Caco-2 (cell line): ENCODE data around the gene ASF1B. TPM values are rescaled to one million over a fixed set of nuclear protein-coding genes. Genes with fewer than 3 reads are reported as not detected.

Experiments
- BruUV-seq: library from RNA; stranded (reverse); fragments of 400-500 nt; replicated peaks from 2 replicates; lab custom pipeline; 2021; lab: Mats Ljungman, UMichigan
- CTCF ChIA-PET: fragments of 300-600 bp; sonication (Branson Sonifier 250); formaldehyde crosslinking; loops from one replicate; lab custom pipeline; 2022; ENCODE audit warnings: antibody characterized with exemption; lab: Charles Lee
- POLR2A ChIA-PET: fragments of 300-600 bp; sonication (Branson Sonifier 250); formaldehyde crosslinking; loops from one replicate; lab custom pipeline; 2022; ENCODE audit warnings: antibody characterized with exemption; lab: Charles Lee
- DNase-seq, 2 experiments: peaks; one replicate each; pipeline versions ENCODE4 v3.0.0 to v3.0.0-alpha.2; 2020 to 2022
- H3K27me3 ChIP-seq: replicated peaks from 2 replicates; pipeline ENCODE4 v1.6.0; 2011; ENCODE audit warnings: low read length; ENCODE audit not compliant: control insufficient read depth, insufficient read depth
- H3K36me3 ChIP-seq: 2 replicates; pipeline ENCODE4 v1.5.1; 2011; ENCODE audit warnings: low read length; ENCODE audit not compliant: control insufficient read depth, insufficient read depth
- H3K4me1 ChIP-seq: fragments of 250-450 bp; sonication (Bioruptor Pico); 2 replicates; pipeline ENCODE4 v1.5.1; 2020; ENCODE audit warnings: mild to moderate bottlenecking
- H3K4me3 ChIP-seq: 2 replicates; pipeline ENCODE4 v1.5.1; 2011; ENCODE audit warnings: low read depth, mild to moderate bottlenecking, control low read depth, low read length
- H3K9me3 ChIP-seq: fragments of 250-450 bp; sonication (Bioruptor Pico); 2 replicates; pipeline ENCODE4 v1.5.1; 2020; ENCODE audit warnings: mild to moderate bottlenecking, moderate library complexity
- H3K27ac Mint-ChIP-seq: one replicate; pipeline ENCODE4 v1.8.0; 2022; ENCODE audit warnings: mixed read lengths; ENCODE audit not compliant: unreplicated experiment
- H3K27me3 Mint-ChIP-seq: one replicate; pipeline ENCODE4 v1.8.0; 2022; ENCODE audit warnings: mixed read lengths; ENCODE audit not compliant: insufficient read depth, unreplicated experiment
- H3K36me3 Mint-ChIP-seq: one replicate; pipeline ENCODE4 v1.8.0; 2022; ENCODE audit warnings: mild to moderate bottlenecking, mixed read lengths; ENCODE audit not compliant: insufficient read depth, unreplicated experiment
- H3K4me1 Mint-ChIP-seq: one replicate; pipeline ENCODE4 v1.8.0; 2022; ENCODE audit warnings: low read depth, mixed read lengths; ENCODE audit not compliant: unreplicated experiment
- H3K4me3 Mint-ChIP-seq: one replicate; pipeline ENCODE4 v1.8.0; 2022; ENCODE audit warnings: mild to moderate bottlenecking, moderate library complexity, mixed read lengths; ENCODE audit not compliant: unreplicated experiment
- H3K9me3 Mint-ChIP-seq: one replicate; pipeline ENCODE4 v1.8.0; 2022; ENCODE audit warnings: mixed read lengths; ENCODE audit not compliant: unreplicated experiment
- CTCF ChIP-seq, 2 experiments: fragments of 200-600 bp in 1 of 2; IDR thresholded peaks; 1 replicate in 1 of 2; 2 replicates in 1 of 2; pipeline versions ENCODE4 v1.5.1 to v1.8.0; 2011 to 2022; ENCODE audit warnings: antibody characterized with exemption in 1 of 2, control low read depth in 1 of 2, inconsistent platforms in 1 of 2, low read depth in 1 of 2, low read length in 1 of 2, mild to moderate bottlenecking in 1 of 2, moderate library complexity in 1 of 2; ENCODE audit not compliant: insufficient read depth in 1 of 2, severe bottlenecking in 1 of 2, unreplicated experiment in 1 of 2
- intact Hi-C: fragments of 100-400 bp; cut with micrococcal nuclease; formaldehyde crosslinking; loops from one replicate; pipeline ENCODE4 v1.10.0; 2022; ENCODE audit not compliant: unreplicated experiment
- total RNA-seq: library from RNA; stranded (reverse); gene quantifications from 2 replicates; pipeline ENCODE4 v1.2.3, GENCODE V29; 2022

The ASF1B gene
- total RNA-seq, 1 experiment from 2014 or later = 40.2 TPM

- H3K36me3 ChIP-seq = no peaks in the 10 kb centered on the region
- POLR2A ChIA-PET = no interaction called here
- Mint-ChIP-seq H3K9me3 (no peaks in the 10 kb centered on the region), H3K4me3 (no peak overlapping the region), H3K4me1 (no peaks in the 10 kb centered on the region), H3K27me3 (no peaks in the 10 kb centered on the region), H3K27ac (no peak overlapping the region), H3K36me3 (no peaks in the 10 kb centered on the region)
- H3K4me3 ChIP-seq = no peak overlapping the region
- intact Hi-C loops = no loop called here
- no peaks in the 10 kb centered on the region for H3K9me3 ChIP-seq
- no peak for DNase-seq
- CTCF ChIA-PET = no interaction called here
- H3K4me1 ChIP-seq = no peaks in the 10 kb centered on the region
- TF ChIP-seq CTCF (IDR thresholded peaks at IDR 0.05; ENCODE audit: insufficient read depth in 1 of 2, low read depth in 1 of 2, low read length in 1 of 2, severe bottlenecking in 1 of 2, unreplicated experiment in 1 of 2) = no peak
- H3K27me3 ChIP-seq = no peaks in the 10 kb centered on the region
- BruUV-seq = no TSS peak
Measured at GRCh38 chr19:14105680-14106079, 30.7 kb downstream of the ASF1B start.

- intact Hi-C loops = no loop called here
- POLR2A ChIA-PET = no interaction called here
Measured at GRCh38 chr19:14103310-14103709, 33.1 kb downstream of the ASF1B start.

GRCh38 chr19:14102756-14103155 lies 33.6 kb downstream of the ASF1B start:
- Histone ChIP-seq H3K4me3 (no peak overlapping the region), H3K4me1 (no peaks in the 10 kb centered on the region), H3K27me3 (no peaks in the 10 kb centered on the region), H3K36me3 (no peaks in the 10 kb centered on the region), H3K9me3 (no peaks in the 10 kb centered on the region)
- Mint-ChIP-seq H3K27ac (no peak overlapping the region), H3K9me3 (no peaks in the 10 kb centered on the region), H3K36me3 (peaks cover 6% of the 10 kb centered on the region), H3K4me1 (no peaks in the 10 kb centered on the region), H3K27me3 (no peaks in the 10 kb centered on the region), H3K4me3 (no peak overlapping the region)
- ChIA-PET CTCF (no interaction called here), POLR2A (no interaction called here)
- DNase-seq = no peak
- no TSS peak for BruUV-seq
- intact Hi-C loops = no loop called here
- TF ChIP-seq CTCF (IDR thresholded peaks at IDR 0.05; ENCODE audit: insufficient read depth in 1 of 2, low read depth in 1 of 2, low read length in 1 of 2, severe bottlenecking in 1 of 2, unreplicated experiment in 1 of 2) = no peak

More at GRCh38 chr19:14103310-14103709, 33.1 kb downstream of the ASF1B start:
- no peak for DNase-seq
- H3K9me3 Mint-ChIP-seq = no peaks in the 10 kb centered on the region
- no peak overlapping the region for H3K4me3 ChIP-seq
- no peak overlapping the region for H3K27ac Mint-ChIP-seq
- H3K36me3 Mint-ChIP-seq = peaks cover under 1% of the 10 kb centered on the region
- no peak for TF ChIP-seq CTCF (IDR thresholded peaks at IDR 0.05; ENCODE audit: insufficient read depth in 1 of 2, low read depth in 1 of 2, low read length in 1 of 2, severe bottlenecking in 1 of 2, unreplicated experiment in 1 of 2)
- no TSS peak for BruUV-seq
- H3K27me3 Mint-ChIP-seq = no peaks in the 10 kb centered on the region
- no peaks in the 10 kb centered on the region for H3K27me3 ChIP-seq
- H3K4me1 ChIP-seq = no peaks in the 10 kb centered on the region
- no peaks in the 10 kb centered on the region for H3K36me3 ChIP-seq
- H3K4me1 Mint-ChIP-seq = no peaks in the 10 kb centered on the region
- CTCF ChIA-PET = no interaction called here
- no peaks in the 10 kb centered on the region for H3K9me3 ChIP-seq
- H3K4me3 Mint-ChIP-seq = no peak overlapping the region
